H1 (cell line): ENCODE measurements around the gene FAM228A. TPM values are rescaled to one million over a fixed set of nuclear protein-coding genes. Genes with fewer than 3 reads are reported as not detected.

Source experiments
- POLR2A ChIP-seq, 2 experiments: IDR thresholded peaks; 1 replicate in 1 of 2; 2 replicates in 1 of 2; pipeline ENCODE4 v1.6.1; 2011; ENCODE audit warnings: low read depth in 2 of 2, low read length in 2 of 2, mild to moderate bottlenecking in 2 of 2; ENCODE audit errors: control extremely low read depth in 1 of 2
- SIRT6 ChIP-seq: IDR thresholded peaks from one replicate; pipeline ENCODE4 v1.7.1; 2012; ENCODE audit warnings: low read length, inconsistent platforms
- polyA plus RNA-seq, 7 experiments: library from polyadenylated mRNA; depleted of rRNA in 3 of 7; stranded (reverse) in 5 of 7; unstranded in 2 of 7; fragments of >200 nt in 5 of 7; fragments of 200-250 nt in 2 of 7; gene quantifications; 1 replicate in 5 of 7; 2 replicates in 1 of 7; 4 replicates in 1 of 7; pipeline versions ENCODE4 v1.2.1 to v1.2.3, GENCODE V29; 2011 to 2013; ENCODE audit warnings: missing spikeins in 2 of 7, mixed read lengths in 2 of 7
- total RNA-seq: library from RNA; stranded (reverse); fragmentation: NEBNext Ultra II Directional; extraction: Animal tissue kit (Norgen Biotek cat#: 25700); gene quantifications from 2 replicates; pipeline ENCODE4 v1.2.1, GENCODE V29; 2021

The FAM228A gene
- total and polyA plus RNA-seq, 2 of the 8 experiments (the other 6 are each of a cell fraction or from before 2014, with no cell fraction given): not detected

DNA sequence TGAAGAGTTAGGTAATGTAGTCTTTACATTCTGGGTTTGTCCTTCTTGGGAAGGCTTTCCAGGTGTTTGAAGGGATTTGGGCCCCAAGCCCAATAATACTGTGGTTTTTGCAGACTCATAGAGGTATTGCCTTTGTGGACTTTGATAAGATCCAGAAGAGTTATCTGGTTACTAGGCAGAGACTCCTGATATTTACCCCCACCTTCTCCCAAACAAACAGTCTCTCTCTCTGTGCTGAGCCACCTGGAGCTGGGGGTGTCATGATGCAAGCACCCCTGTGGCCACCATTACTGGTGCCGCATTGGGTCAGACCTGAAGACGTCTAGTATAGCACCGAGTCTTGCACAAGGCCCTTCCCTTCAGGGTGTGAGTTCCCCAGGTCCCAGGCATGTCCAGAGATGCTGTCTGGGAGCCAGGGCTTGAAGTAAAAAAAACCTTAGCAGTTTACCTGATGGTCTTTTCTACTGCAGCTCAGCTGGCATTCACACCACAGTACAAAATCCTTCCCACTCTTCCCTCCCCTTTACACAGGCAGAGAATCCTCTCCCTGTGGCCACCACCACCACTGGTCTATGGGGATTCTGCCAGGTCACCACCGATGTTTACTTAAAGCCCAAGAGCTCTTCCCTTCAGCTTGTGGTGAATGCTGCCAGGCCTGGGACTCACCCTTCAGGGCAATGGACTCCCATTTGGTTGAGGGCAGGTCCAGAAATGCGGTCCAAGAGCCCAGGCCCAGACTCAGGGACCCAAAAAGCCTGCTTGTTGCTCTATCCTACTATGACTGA, 22.2 kb upstream of the FAM228A start (continued):
- TF ChIP-seq SIRT6 (no peak), POLR2A (IDR thresholded peaks at IDR 0.05; ENCODE audit: control extremely low read depth in 1 of 2, low read depth in 2 of 2, low read length in 2 of 2) (no peak)
